Smooth muscle cell (in vitro differentiated cells): ENCODE measurements around the gene NUDCD3. TPM values are rescaled to one million over a fixed set of nuclear protein-coding genes. Genes with fewer than 3 reads are reported as not detected.

Source experiments
- DNase-seq: peaks from one replicate; lab custom pipeline; 2025; ENCODE audit not compliant: unreplicated experiment; lab: John Stamatoyannopoulos, UW
- H2AFZ ChIP-seq: fragments of 200-600 bp; sonication (generic); 2 replicates; pipeline ENCODE4 v1.6.0; 2016; ENCODE audit warnings: antibody characterized with exemption, low read depth, mild to moderate bottlenecking
- H3F3A ChIP-seq: fragments of 200-600 bp; sonication (generic); 2 replicates; pipeline ENCODE4 v1.6.0; 2017; ENCODE audit warnings: antibody characterized with exemption, low read depth
- H3K27ac ChIP-seq: fragments of 200-600 bp; sonication (generic); 2 replicates; pipeline ENCODE4 v1.5.1; 2016; ENCODE audit warnings: low read depth, mild to moderate bottlenecking
- H3K27me3 ChIP-seq: fragments of 200-600 bp; sonication (generic); 2 replicates; pipeline ENCODE4 v1.6.1; 2016; ENCODE audit warnings: low read depth, mild to moderate bottlenecking
- H3K36me3 ChIP-seq: fragments of 200-600 bp; sonication (generic); 2 replicates; pipeline ENCODE4 v1.5.1; 2016; ENCODE audit warnings: low read depth
- H3K4me1 ChIP-seq: fragments of 200-600 bp; sonication (generic); 2 replicates; pipeline ENCODE4 v1.5.1; 2016; ENCODE audit warnings: low read depth
- H3K4me2 ChIP-seq: fragments of 200-600 bp; sonication (generic); 2 replicates; pipeline ENCODE4 v1.6.0; 2016; ENCODE audit warnings: mild to moderate bottlenecking
- H3K4me3 ChIP-seq: fragments of 200-600 bp; sonication (generic); 2 replicates; pipeline ENCODE4 v1.5.1; 2016; ENCODE audit warnings: mild to moderate bottlenecking
- H3K79me2 ChIP-seq: fragments of 200-600 bp; sonication (generic); 2 replicates; pipeline ENCODE4 v1.6.0; 2016; ENCODE audit warnings: low read depth, mild to moderate bottlenecking
- H3K9ac ChIP-seq: fragments of 200-600 bp; sonication (generic); 2 replicates; pipeline ENCODE4 v1.6.0; 2016; ENCODE audit warnings: low read depth
- H3K9me3 ChIP-seq: fragments of 200-600 bp; sonication (generic); replicated peaks from 2 replicates; pipeline ENCODE4 v1.5.1; 2016; ENCODE audit warnings: low read depth
- H4K20me1 ChIP-seq: fragments of 200-600 bp; sonication (generic); 2 replicates; pipeline ENCODE4 v1.6.0; 2016; ENCODE audit warnings: low read depth
- WGBS: methylation state at CpG from one replicate; pipeline ENCODE4 v1.1.7; 2016; ENCODE audit warnings: low lambda C conversion rate; 5-methylcytosine and 5-hydroxymethylcytosine counted together
- polyA plus RNA-seq: library from polyadenylated mRNA; unstranded; fragments of >200 nt; fragmentation: Nextera tagmentation; extraction: Ambion mirVana; gene quantifications from 2 replicates; pipeline ENCODE4 v1.2.1, GENCODE V29; 2016
- total RNA-seq: library from RNA; depleted of rRNA; stranded (reverse); fragments of >200 nt; gene quantifications from 2 replicates; pipeline ENCODE4 v1.2.3, GENCODE V29; 2014
- TF ChIP-seq, protein P1 (sequence below): fragments of 200-600 bp; sonication (generic); IDR thresholded peaks from 2 replicates; pipeline ENCODE4 v1.5.1; 2017; ENCODE audit warnings: borderline replicate concordance, mild to moderate bottlenecking, antibody characterized with exemption; ENCODE audit not compliant: insufficient read depth, poor library complexity, severe bottlenecking

Gene NUDCD3
- total and polyA plus RNA-seq, 2 experiments from 2014 or later: 32.2 to 56.3 TPM

DNA sequence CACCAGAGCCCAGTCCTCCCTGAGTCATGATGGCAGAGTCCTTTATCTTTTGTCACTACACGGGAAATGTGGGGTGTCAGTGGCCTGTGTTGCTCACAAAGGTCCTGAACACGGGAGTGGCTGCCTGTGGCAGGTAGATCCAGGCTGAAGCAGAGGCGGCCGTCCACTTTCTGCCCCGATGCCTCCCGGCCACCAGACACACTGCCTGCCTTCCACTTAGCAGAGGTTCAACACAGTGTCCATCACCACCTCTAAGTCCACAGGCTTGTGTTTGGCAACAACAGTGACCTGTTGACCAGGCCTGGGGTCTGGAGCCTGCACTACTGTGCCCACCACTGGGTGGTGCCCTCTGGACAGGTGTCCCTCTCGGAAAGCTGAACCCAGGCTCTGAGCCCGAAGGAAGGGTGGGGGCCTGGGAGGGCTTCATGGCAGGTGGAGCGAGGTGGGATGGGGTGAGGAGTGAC, 115.2 kb downstream of the NUDCD3 start:
- Histone ChIP-seq H3K9me3 (no peaks in the 10 kb centered on the region), H3F3A (no peaks in the 10 kb centered on the region), H3K4me3 (no peak overlapping the region), H3K27ac (no peak overlapping the region), H3K27me3 (peaks cover 16% of the 10 kb centered on the region), H3K4me2 (no peak overlapping the region), H3K36me3 (no peaks in the 10 kb centered on the region), H3K4me1 (no peaks in the 10 kb centered on the region), H4K20me1 (no peaks in the 10 kb centered on the region), H3K9ac (no peak overlapping the region), H3K79me2 (no peaks in the 10 kb centered on the region), H2AFZ (no peak overlapping the region)
- 85% methylated on average over 7 of the region's 9 CpGs for WGBS
- no peak for DNase-seq
- TF ChIP-seq, protein P1, sequence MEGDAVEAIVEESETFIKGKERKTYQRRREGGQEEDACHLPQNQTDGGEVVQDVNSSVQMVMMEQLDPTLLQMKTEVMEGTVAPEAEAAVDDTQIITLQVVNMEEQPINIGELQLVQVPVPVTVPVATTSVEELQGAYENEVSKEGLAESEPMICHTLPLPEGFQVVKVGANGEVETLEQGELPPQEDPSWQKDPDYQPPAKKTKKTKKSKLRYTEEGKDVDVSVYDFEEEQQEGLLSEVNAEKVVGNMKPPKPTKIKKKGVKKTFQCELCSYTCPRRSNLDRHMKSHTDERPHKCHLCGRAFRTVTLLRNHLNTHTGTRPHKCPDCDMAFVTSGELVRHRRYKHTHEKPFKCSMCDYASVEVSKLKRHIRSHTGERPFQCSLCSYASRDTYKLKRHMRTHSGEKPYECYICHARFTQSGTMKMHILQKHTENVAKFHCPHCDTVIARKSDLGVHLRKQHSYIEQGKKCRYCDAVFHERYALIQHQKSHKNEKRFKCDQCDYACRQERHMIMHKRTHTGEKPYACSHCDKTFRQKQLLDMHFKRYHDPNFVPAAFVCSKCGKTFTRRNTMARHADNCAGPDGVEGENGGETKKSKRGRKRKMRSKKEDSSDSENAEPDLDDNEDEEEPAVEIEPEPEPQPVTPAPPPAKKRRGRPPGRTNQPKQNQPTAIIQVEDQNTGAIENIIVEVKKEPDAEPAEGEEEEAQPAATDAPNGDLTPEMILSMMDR: no peak

GRCh38 chr7:44374007-44374763, 116.3 kb downstream of the NUDCD3 start:
- H3K27ac ChIP-seq: no peak overlapping the region
- H3K4me1 ChIP-seq: no peaks in the 10 kb centered on the region
- 85% methylated on average over 10 of the region's 12 CpGs for WGBS
- H3K4me3 ChIP-seq: no peak overlapping the region
- DNase-seq: no peak
- H3F3A ChIP-seq: no peaks in the 10 kb centered on the region
- no peaks in the 10 kb centered on the region for H3K36me3 ChIP-seq
- H2AFZ ChIP-seq: no peak overlapping the region
- no peaks in the 10 kb centered on the region for H3K9me3 ChIP-seq
- no peaks in the 10 kb centered on the region for H4K20me1 ChIP-seq
- H3K9ac ChIP-seq: no peak overlapping the region
- no peak overlapping the region for H3K4me2 ChIP-seq
- no peaks in the 10 kb centered on the region for H3K79me2 ChIP-seq
- TF ChIP-seq, protein P1: no peak
- peaks cover 26% of the 10 kb centered on the region for H3K27me3 ChIP-seq

- Histone ChIP-seq H3K79me2 (no peaks in the 10 kb centered on the region), H3K9me3 (no peaks in the 10 kb centered on the region), H3K4me1 (no peaks in the 10 kb centered on the region), H3K27ac (no peak overlapping the region), H3K9ac (no peak overlapping the region), H3F3A (no peaks in the 10 kb centered on the region), H2AFZ (no peak overlapping the region), H3K4me2 (no peak overlapping the region), H4K20me1 (no peaks in the 10 kb centered on the region), H3K4me3 (no peak overlapping the region), H3K36me3 (no peaks in the 10 kb centered on the region), H3K27me3 (peaks cover 27% of the 10 kb centered on the region)
- no peak for DNase-seq
- 83% methylated on average over 2 of the region's 2 CpGs for WGBS
- TF ChIP-seq, protein P1: no peak
These were observed 117.1 kb downstream of the NUDCD3 start for GRCh38 chr7:44373418-44373740.
